H7 (cell line): ENCODE measurements around the gene ALCAM. TPM values are rescaled to one million over a fixed set of nuclear protein-coding genes. Genes with fewer than 3 reads are reported as not detected.

Source experiments
- DNase-seq: peaks from one replicate; pipeline ENCODE4 v3.0.0; 2012
- H3K27me3 ChIP-seq: 2 replicates; pipeline ENCODE4 v1.6.0; 2011; ENCODE audit warnings: mild to moderate bottlenecking, low read length; ENCODE audit not compliant: control insufficient read depth, insufficient read depth
- H3K36me3 ChIP-seq: replicated peaks from 2 replicates; pipeline ENCODE4 v1.5.1; 2011; ENCODE audit warnings: low read length; ENCODE audit not compliant: control insufficient read depth, insufficient read depth
- H3K4me3 ChIP-seq: 2 replicates; pipeline ENCODE4 v1.5.1; 2011; ENCODE audit warnings: low read depth, mild to moderate bottlenecking, control low read depth, low read length, moderate library complexity; ENCODE audit not compliant: insufficient read depth
- total RNA-seq: library from RNA; depleted of rRNA; stranded (reverse); fragments of >200 nt; shearing (Covaris generic); gene quantifications from 2 replicates; pipeline ENCODE4 v1.2.3, GENCODE V29; 2014

The ALCAM gene
- total RNA-seq, 1 experiment from 2014 or later = 21.1 TPM

GRCh38 chr3:105542282-105543019, 175.7 kb downstream of the ALCAM start:
- Histone ChIP-seq H3K36me3 (no peaks in the 10 kb centered on the region), H3K4me3 (no peak overlapping the region), H3K27me3 (no peaks in the 10 kb centered on the region)
- DNase-seq = no peak

GRCh38 chr3:105545051-105545450, 178.3 kb downstream of the ALCAM start:
- Histone ChIP-seq H3K4me3 (no peak overlapping the region), H3K27me3 (no peaks in the 10 kb centered on the region), H3K36me3 (no peaks in the 10 kb centered on the region)
- DNase-seq = no peak

- Histone ChIP-seq H3K27me3 (no peaks in the 10 kb centered on the region), H3K4me3 (no peak overlapping the region), H3K36me3 (no peaks in the 10 kb centered on the region)
- DNase-seq = no peak
Observed at GRCh38 chr3:105553851-105554250, 187.1 kb downstream of the ALCAM start.

GRCh38 chr3:105555206-105555605, 188.5 kb downstream of the ALCAM start:
- no peak for DNase-seq
- Histone ChIP-seq H3K27me3 (no peaks in the 10 kb centered on the region), H3K36me3 (no peaks in the 10 kb centered on the region), H3K4me3 (no peak overlapping the region)

- H3K4me3 ChIP-seq = no peak overlapping the region
- no peaks in the 10 kb centered on the region for H3K27me3 ChIP-seq
- no peak for DNase-seq
- H3K36me3 ChIP-seq = no peaks in the 10 kb centered on the region
Observed at GRCh38 chr3:105559856-105560255, 193.1 kb downstream of the ALCAM start.

GRCh38 chr3:105561876-105562275, 195.2 kb downstream of the ALCAM start:
- no peaks in the 10 kb centered on the region for H3K27me3 ChIP-seq
- H3K36me3 ChIP-seq = no peaks in the 10 kb centered on the region
- no peak for DNase-seq
- no peak overlapping the region for H3K4me3 ChIP-seq

- Histone ChIP-seq H3K27me3 (no peaks in the 10 kb centered on the region), H3K36me3 (no peaks in the 10 kb centered on the region), H3K4me3 (no peak overlapping the region)
- no peak for DNase-seq
Observed at GRCh38 chr3:105564546-105565288, 198.0 kb downstream of the ALCAM start.

GRCh38 chr3:105571005-105571404, 204.3 kb downstream of the ALCAM start:
- no peak for DNase-seq
- no peak overlapping the region for H3K4me3 ChIP-seq

GRCh38 chr3:105572501-105572900, 205.8 kb downstream of the ALCAM start:
- H3K36me3 ChIP-seq = no peaks in the 10 kb centered on the region
- H3K4me3 ChIP-seq = no peak overlapping the region
- H3K27me3 ChIP-seq = no peaks in the 10 kb centered on the region
- no peak for DNase-seq

More at GRCh38 chr3:105571005-105571404, 204.3 kb downstream of the ALCAM start:
- Histone ChIP-seq H3K27me3 (no peaks in the 10 kb centered on the region), H3K36me3 (no peaks in the 10 kb centered on the region)

GRCh38 chr3:105579439-105579838, 212.7 kb downstream of the ALCAM start:
- no peak for DNase-seq
- Histone ChIP-seq H3K27me3 (no peaks in the 10 kb centered on the region), H3K36me3 (no peaks in the 10 kb centered on the region), H3K4me3 (no peak overlapping the region)

- no peaks in the 10 kb centered on the region for H3K36me3 ChIP-seq
- no peak overlapping the region for H3K4me3 ChIP-seq
- H3K27me3 ChIP-seq = no peaks in the 10 kb centered on the region
- no peak for DNase-seq
Observed at GRCh38 chr3:105580296-105580965, 213.7 kb downstream of the ALCAM start.

- DNase-seq = no peak
- no peaks in the 10 kb centered on the region for H3K36me3 ChIP-seq
- H3K27me3 ChIP-seq = no peaks in the 10 kb centered on the region
- no peak overlapping the region for H3K4me3 ChIP-seq
Observed at GRCh38 chr3:105582015-105582414, 215.3 kb downstream of the ALCAM start.

GRCh38 chr3:105584003-105584790, 217.5 kb downstream of the ALCAM start:
- H3K4me3 ChIP-seq = no peak overlapping the region
- no peaks in the 10 kb centered on the region for H3K36me3 ChIP-seq
- no peak for DNase-seq
- H3K27me3 ChIP-seq = no peaks in the 10 kb centered on the region

- H3K36me3 ChIP-seq = no peaks in the 10 kb centered on the region
- DNase-seq = no peak
- H3K4me3 ChIP-seq = no peak overlapping the region
- no peaks in the 10 kb centered on the region for H3K27me3 ChIP-seq
Observed at GRCh38 chr3:105593315-105593714, 226.6 kb downstream of the ALCAM start.
